Measurements from ENCODE around the gene PTOV1. TPM values are rescaled to one million over a fixed set of nuclear protein-coding genes. Genes with fewer than 3 reads are reported as not detected.

The PTOV1 gene
- total RNA-seq, 3 donors from 2014 or later = 92.8 to 171 (median 107) TPM

- Histone ChIP-seq H3K4me3 (no peak overlapping the region), H3K9me3 (no peaks in the 10 kb centered on the region), H3K4me1 (ENCODE audit: low read depth) (peaks cover 11% of the 10 kb centered on the region), H3K36me3 (ENCODE audit: low read depth) (no peaks in the 10 kb centered on the region)
- no peak for ATAC-seq
- intact Hi-C loops (cut with DNase I, micrococcal nuclease) = no loop called here
- no peak for DNase-seq
- no peak for TF ChIP-seq CTCF (IDR thresholded peaks at IDR 0.05)
Measured at GRCh38 chr19:49805822-49806619, 44.9 kb upstream of the PTOV1 start.

GRCh38 chr19:49806620-49806959, 44.4 kb upstream of the PTOV1 start:
- no peaks in the 10 kb centered on the region for H3K9me3 ChIP-seq
- ATAC-seq (no peak), DNase-seq (no peak)
- intact Hi-C loops (cut with DNase I, micrococcal nuclease) = no loop called here
- TF ChIP-seq CTCF (IDR thresholded peaks at IDR 0.05) = no peak
- no peak overlapping the region for H3K4me3 ChIP-seq
- H3K36me3 ChIP-seq (ENCODE audit: low read depth) = no peaks in the 10 kb centered on the region
- peaks cover 11% of the 10 kb centered on the region for H3K4me1 ChIP-seq (ENCODE audit: low read depth)

- peaks cover 11% of the 10 kb centered on the region for H3K4me1 ChIP-seq (ENCODE audit: low read depth)
- H3K9me3 ChIP-seq = no peaks in the 10 kb centered on the region
- intact Hi-C loops (cut with DNase I, micrococcal nuclease) = no loop called here
- no peak overlapping the region for H3K4me3 ChIP-seq
- TF ChIP-seq CTCF (IDR thresholded peaks at IDR 0.05) = no peak
- no peaks in the 10 kb centered on the region for H3K36me3 ChIP-seq (ENCODE audit: low read depth)
- DNase-seq (no peak), ATAC-seq (no peak)
Measured at GRCh38 chr19:49807058-49807903, 43.7 kb upstream of the PTOV1 start.

GRCh38 chr19:49807904-49808675, 42.9 kb upstream of the PTOV1 start:
- no peaks in the 10 kb centered on the region for H3K36me3 ChIP-seq (ENCODE audit: low read depth)
- H3K4me1 ChIP-seq (ENCODE audit: low read depth) = peaks cover 16% of the 10 kb centered on the region
- peak in 1 of 3 donors; percentile 43 for DNase-seq
- intact Hi-C loops (cut with DNase I, micrococcal nuclease) = no loop called here
- TF ChIP-seq CTCF (IDR thresholded peaks at IDR 0.05) = no peak
- H3K4me3 ChIP-seq = no peak overlapping the region
- ATAC-seq = no peak
- no peaks in the 10 kb centered on the region for H3K9me3 ChIP-seq

- intact Hi-C loops (cut with DNase I, micrococcal nuclease) = no loop called here
- TF ChIP-seq CTCF (IDR thresholded peaks at IDR 0.05) = no peak
- DNase-seq = peak; percentile 93 to 95 (median 93)
- H3K36me3 ChIP-seq (ENCODE audit: low read depth) = peaks cover 6% of the 10 kb centered on the region
- peaks cover 16% of the 10 kb centered on the region for H3K4me1 ChIP-seq (ENCODE audit: low read depth)
- H3K9me3 ChIP-seq = no peaks in the 10 kb centered on the region
- H3K4me3 ChIP-seq = peak overlapping the region; percentile 34
- ATAC-seq = peak; percentile 77
Measured at GRCh38 chr19:49808711-49809159, 42.2 kb upstream of the PTOV1 start.

All from mucosa of descending colon (tissue), 3 donors.